Measurements from ENCODE around the gene TMEM131.

GRCh38 chr2:97905294-97905693 is 90.5 kb downstream of the TMEM131 start:
- TF ChIP-seq CTCF (IDR thresholded peaks at IDR 0.05) (no peak), EZH2 (IDR thresholded peaks at IDR 0.05) (no peak)
